ENCODE results near the gene RARS2.

Gene RARS2

GRCh38 chr6:87590417-87590880 lies 662 bp upstream of the RARS2 start (continued):
- TF ChIP-seq ZNF600 (tag by site-specific recombination; IDR thresholded peaks at IDR 0.05) (no peak), ZNF555 (tag by site-specific recombination; conservative IDR thresholded peaks at IDR 0.05) (no peak), ZNF747 (tag by site-specific recombination; IDR thresholded peaks at IDR 0.05) (no peak), ZNF639 (tag by site-specific recombination; IDR thresholded peaks at IDR 0.05) (no peak; the same call in 1 of the 2 replicates), PRDM1 (tag by site-specific recombination; IDR thresholded peaks at IDR 0.05) (peak; percentile 96), ZNF561 (tag by site-specific recombination; IDR thresholded peaks at IDR 0.05; ENCODE audit: borderline replicate concordance) (no peak), ZNF629 (tag by site-specific recombination; IDR thresholded peaks at IDR 0.05) (no peak), ZSCAN30 (tag by site-specific recombination; IDR thresholded peaks at IDR 0.05) (no peak), ZNF785 (tag by site-specific recombination; IDR thresholded peaks at IDR 0.05) (no peak), ZBTB17 (tag by site-specific recombination; IDR thresholded peaks at IDR 0.05) (peak; percentile 74; the same call in 1 of the 2 replicates), SP3 (tag by site-specific recombination; IDR thresholded peaks at IDR 0.05) (no peak), ZNF658 (tag by site-specific recombination; IDR thresholded peaks at IDR 0.05) (no peak), ZNF335 (tag by site-specific recombination; conservative IDR thresholded peaks at IDR 0.05) (peak; percentile 3; the same call in 1 of the 2 replicates), ZBTB44 (tag by site-specific recombination; IDR thresholded peaks at IDR 0.05) (no peak), ZNF398 (tag by site-specific recombination; IDR thresholded peaks at IDR 0.05) (no peak), ZNF354C (tag by site-specific recombination; IDR thresholded peaks at IDR 0.05; ENCODE audit: borderline replicate concordance, low read depth) (no peak)

- Histone ChIP-seq H3K27ac (ENCODE audit: extremely low read depth, low read depth, low read length) (peak overlapping the region; percentile 58; the same call in 1 of the 2 replicates), H3K4me3 (ENCODE audit: low read depth, low read length) (peak overlapping the region; percentile 90), H3K36me3 (ENCODE audit: control insufficient read depth in 2 of 2, insufficient read depth in 1 of 2, low read length in 2 of 2) (peaks cover 8 to 37% of the 10 kb centered on the region in 2 experiments; a peak in 2 of 3 replicates), H3K9me3 (ENCODE audit: control insufficient read depth, insufficient read depth, low read depth, low read length) (no peaks in the 10 kb centered on the region), H3K4me1 (ENCODE audit: control insufficient read depth, insufficient read depth, low read length) (peaks cover 4% of the 10 kb centered on the region; the same call in 1 of the 2 replicates)
- POLR2A ChIA-PET: interaction anchor here (0.6 to 1.9 kb wide), 9 partner anchors 12 to 271 kb away, joined by 3 to 13 read pairs (median 4); partner anchors contain the start of genes AKIRIN2 and SLC35A1
- TF ChIP-seq ZNF335 (tag by site-specific recombination; conservative IDR thresholded peaks at IDR 0.05) (0 out of 2 replicates have a peak, but pooled peaks have one; percentile 33), ZNF211 (tag by site-specific recombination; IDR thresholded peaks at IDR 0.05; ENCODE audit: low read depth) (no peak), SP2 (tag by site-specific recombination; IDR thresholded peaks at IDR 0.05) (peak; percentile 30; the same call in 1 of the 2 replicates)
- CTCF ChIA-PET: interaction anchor here (0.6 to 1.5 kb wide), 5 partner anchors 9 to 340 kb away, joined by 3 to 5 read pairs (median 4); no protein-coding TSS in a partner anchor
Observed at GRCh38 chr6:87588756-87589407, 905 bp downstream of the RARS2 start.
